Psoas muscle (tissue), 8 donors: ENCODE data around the gene BDKRB1. TPM values are rescaled to one million over a fixed set of nuclear protein-coding genes. Genes with fewer than 3 reads are reported as not detected.

Experiments
- ATAC-seq, 4 donors: fragments of 200-7000 bp; cut with Tn5 transposase; one replicate each; pipeline ENCODE4 v1.9.1; 2020; ENCODE audit warnings: moderate library complexity in 3 of 4, mild to moderate bottlenecking in 2 of 4
- DNase-seq, 2 donors: peaks; one replicate each; pipeline ENCODE4 v3.0.0-alpha.2; 2020
- H3K27ac ChIP-seq: fragments of 200-600 bp; one replicate; pipeline ENCODE4 v1.8.0; 2022
- H3K27me3 ChIP-seq, 3 donors: fragments of 200-600 bp in 1 of 3; one replicate each; pipeline versions ENCODE4 v1.6.1 to v1.8.0; 2013 to 2022; ENCODE audit warnings: low read length in 2 of 3, mild to moderate bottlenecking in 2 of 3, moderate library complexity in 1 of 3; ENCODE audit not compliant: insufficient read depth in 3 of 3
- H3K36me3 ChIP-seq, 2 donors: fragments of 200-600 bp in 1 of 2; one replicate each; pipeline versions ENCODE4 v1.6.1 to v1.8.0; 2013 to 2022; ENCODE audit warnings: low read depth in 1 of 2, mild to moderate bottlenecking in 1 of 2, moderate library complexity in 1 of 2; ENCODE audit not compliant: insufficient read depth in 1 of 2
- H3K4me1 ChIP-seq: fragments of 200-600 bp; one replicate; pipeline ENCODE4 v1.8.0; 2022
- H3K4me3 ChIP-seq: fragments of 200-600 bp; one replicate; pipeline ENCODE4 v1.8.0; 2022; ENCODE audit warnings: mild to moderate bottlenecking
- H3K9me3 ChIP-seq: fragments of 200-600 bp; one replicate; pipeline ENCODE4 v1.8.0; 2022
- CTCF ChIP-seq: fragments of 200-600 bp; IDR thresholded peaks from one replicate; pipeline ENCODE4 v1.8.0; 2022; ENCODE audit warnings: antibody characterized with exemption
- WGBS, 3 donors: extraction: QIAGEN DNeasy Blood & Tissue Kit; methylation state at CpG; one replicate each; pipeline versions ENCODE4 v1.1.6 to v1.1.7; 2013; 5-methylcytosine and 5-hydroxymethylcytosine counted together
- intact Hi-C, 2 donors: fragments of 100-400 bp; cut with DNase I; formaldehyde crosslinking; loops; one replicate each; pipeline versions ENCODE4 v1.11.0 to v1.14.2; 2022
- polyA plus RNA-seq, 3 donors: library from polyadenylated mRNA; stranded (reverse); fragments of 200-250 nt; gene quantifications; one replicate each; pipeline ENCODE4 v1.2.3, GENCODE V29; 2013
- total RNA-seq, 4 donors: library from RNA; stranded (reverse); fragmentation: NEBNext Ultra II Directional in 2 of 4; extraction: Animal tissue kit (Norgen Biotek cat#: 25700) in 2 of 4; gene quantifications; one replicate each; pipeline versions ENCODE4 v1.2.1 to v1.2.4, GENCODE V29; 2021 to 2023
- donor health status: healthy with polysubstance abuse.
- donor health status: DM: no; HTN: no; CAD: no; lungs with moderate emphysema.
- donor health status: Bipolar disorder and iron deficiency.
- donor health status: healthy.
- donor health status: DM: yes; HTN: yes; CAD: no.
- donor health status: DM: no; HTN: no; CAD: no.
- donor health status: DM: no; HTN: no; CAD: no.
- donor health status: DM: yes; HTN: yes; CAD: no.

Gene BDKRB1
- total and polyA plus RNA-seq, 7 donors: 0.06 to 0.75 (median 0.13) TPM; not detected in 4

- peak in 1 of 4 donors; percentile 40 for ATAC-seq
- intact Hi-C loops: no loop called here
- no peaks in the 10 kb centered on the region for H3K4me1 ChIP-seq
- no peaks in the 10 kb centered on the region for H3K9me3 ChIP-seq
- no peak for TF ChIP-seq CTCF
- DNase-seq: no peak
- no peaks in the 10 kb centered on the region for H3K36me3 ChIP-seq
- no peak overlapping the region for H3K27ac ChIP-seq
- no peak overlapping the region for H3K4me3 ChIP-seq
- 68 to 77% (median 70%) methylated on average over 1 of the region's 1 CpG for WGBS, 3 donors
- H3K27me3 ChIP-seq: peaks cover 0 to 7% (median 0%) of the 10 kb centered on the region in 3 donors
Observed at GRCh38 chr14:96246539-96246847, 9.5 kb upstream of the BDKRB1 start.

DNA sequence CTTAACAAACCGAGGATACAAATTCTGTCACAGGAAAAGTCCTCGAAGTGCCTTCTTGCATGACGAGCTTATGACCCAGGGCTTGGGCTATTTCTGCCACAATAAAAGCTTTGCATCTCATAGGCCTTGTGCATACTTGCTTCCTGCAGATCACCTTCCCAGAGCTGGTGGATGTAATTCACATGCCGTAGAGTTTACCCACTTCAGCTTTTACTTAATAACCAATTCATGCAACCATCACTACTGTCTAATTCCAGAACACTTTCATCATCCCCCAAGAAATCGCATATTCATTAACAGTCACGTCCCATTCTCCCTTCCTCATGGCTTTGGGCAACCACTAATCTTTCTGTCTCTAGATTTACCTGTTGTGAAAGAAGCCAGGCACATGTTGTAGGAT lies 9.0 kb upstream of the BDKRB1 start:
- no peak for TF ChIP-seq CTCF
- ATAC-seq: no peak
- 88 to 90% (median 89%) methylated on average over 6 of the region's 6 CpGs for WGBS, 3 donors

DNA sequence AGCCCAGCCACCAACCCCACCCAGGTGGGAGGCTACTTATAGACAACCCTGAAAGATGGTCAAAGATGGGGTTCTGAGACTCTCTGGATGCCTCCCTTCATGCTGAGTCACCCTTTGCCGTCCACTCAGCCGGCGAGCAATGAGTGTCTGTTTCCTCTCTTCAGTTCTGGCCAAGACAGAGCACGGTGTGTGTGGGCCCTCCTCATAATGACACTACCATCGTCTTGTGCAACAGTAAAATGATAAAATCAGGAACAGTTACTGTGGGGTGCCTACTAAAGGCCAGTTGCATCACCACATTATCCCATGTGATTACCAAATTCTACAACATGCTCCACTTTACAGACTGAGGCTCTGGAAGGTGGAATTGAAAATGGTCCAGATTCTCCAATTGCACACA lies 7.0 kb upstream of the BDKRB1 start:
- no peak for TF ChIP-seq CTCF
- Histone ChIP-seq H3K27ac (no peak overlapping the region), H3K4me1 (no peaks in the 10 kb centered on the region), H3K4me3 (no peak overlapping the region), H3K36me3 (no peaks in the 10 kb centered on the region), H3K27me3 (peaks cover 0 to 17% (median 6%) of the 10 kb centered on the region in 3 donors), H3K9me3 (no peaks in the 10 kb centered on the region)
- 72 to 74% (median 72%) methylated on average over 5 of the region's 5 CpGs for WGBS, 3 donors
- ATAC-seq (peak in 2 of 4 donors; percentile 48 to 60), DNase-seq (peak in 1 of 2 donors; percentile 56)
- intact Hi-C loops: no loop called here

More for the DNA sequence above, 9.0 kb upstream of the BDKRB1 start:
- intact Hi-C loops: no loop called here
- H3K4me3 ChIP-seq: no peak overlapping the region
- H3K27me3 ChIP-seq: peaks cover 0 to 12% (median under 1%) of the 10 kb centered on the region in 3 donors
- no peaks in the 10 kb centered on the region for H3K36me3 ChIP-seq
- H3K27ac ChIP-seq: no peak overlapping the region
- H3K9me3 ChIP-seq: no peaks in the 10 kb centered on the region
- no peak for DNase-seq
- no peaks in the 10 kb centered on the region for H3K4me1 ChIP-seq

DNA sequence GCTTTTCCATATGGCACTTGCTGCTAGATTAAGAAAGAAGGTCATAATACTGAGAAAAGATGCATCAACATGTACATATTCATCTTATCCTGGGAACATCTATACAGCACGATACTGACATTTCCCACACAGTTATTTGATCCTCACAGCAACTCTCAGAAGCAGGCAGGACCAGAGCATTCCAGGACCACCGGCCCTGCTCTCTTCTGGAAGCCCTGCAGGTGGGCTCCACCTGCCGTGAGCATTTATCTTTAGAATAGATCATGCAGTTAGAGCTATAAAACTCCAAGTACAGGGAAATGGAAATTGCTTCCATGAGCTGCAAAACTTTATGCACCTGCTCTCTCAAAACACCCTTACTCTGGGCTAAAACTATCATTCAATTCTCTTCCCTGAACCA lies 5.5 kb upstream of the BDKRB1 start:
- no peaks in the 10 kb centered on the region for H3K9me3 ChIP-seq
- H3K36me3 ChIP-seq: no peaks in the 10 kb centered on the region
- H3K27me3 ChIP-seq: peaks cover 0 to 17% (median 6%) of the 10 kb centered on the region in 3 donors
- H3K27ac ChIP-seq: no peak overlapping the region
- DNase-seq (no peak), ATAC-seq (no peak)
- H3K4me3 ChIP-seq: no peak overlapping the region
- intact Hi-C loops: no loop called here
- H3K4me1 ChIP-seq: no peaks in the 10 kb centered on the region
- TF ChIP-seq CTCF: no peak
- WGBS, 3 donors: 43 to 62% (median 57%) methylated on average over 3 of the region's 3 CpGs

- TF ChIP-seq CTCF: no peak
- no peak for DNase-seq
- H3K27ac ChIP-seq: no peak overlapping the region
- no peaks in the 10 kb centered on the region for H3K36me3 ChIP-seq
- WGBS, 3 donors: 89 to 94% (median 91%) methylated on average over 4 of the region's 4 CpGs
- peaks cover 0 to 18% (median 6%) of the 10 kb centered on the region in 3 donors for H3K27me3 ChIP-seq
- intact Hi-C loops: no loop called here
- H3K9me3 ChIP-seq: no peaks in the 10 kb centered on the region
- no peak overlapping the region for H3K4me3 ChIP-seq
- no peak for ATAC-seq
- no peaks in the 10 kb centered on the region for H3K4me1 ChIP-seq
Observed at GRCh38 chr14:96251656-96252155, 4.3 kb upstream of the BDKRB1 start.
